Effector memory CD8-positive, alpha-beta T cell (primary cell): ENCODE measurements around the gene SLC12A4.

Experiments used
- ATAC-seq: fragments of 150-1000 bp; cut with Tn5 transposase; replicated peaks from 2 replicates; pipeline ENCODE4 v1.10.0; 2021; ENCODE audit warnings: mild to moderate bottlenecking, moderate library complexity
- DNase-seq, 3 experiments: peaks; one replicate each; pipeline ENCODE4 v3.0.0; 2021
- H3K27ac Mint-ChIP-seq, 2 donors: one replicate each; pipeline ENCODE4 v1.8.0; 2022; ENCODE audit warnings: mild to moderate bottlenecking in 2 of 2, mixed read lengths in 2 of 2, moderate library complexity in 2 of 2
- H3K27me3 Mint-ChIP-seq, 2 donors: one replicate each; pipeline ENCODE4 v1.8.0; 2022; ENCODE audit warnings: mixed read lengths in 2 of 2
- H3K36me3 Mint-ChIP-seq: one replicate; pipeline ENCODE4 v1.8.0; 2022; ENCODE audit warnings: mild to moderate bottlenecking, moderate library complexity, mixed read lengths; ENCODE audit not compliant: insufficient read depth
- H3K4me1 Mint-ChIP-seq, 2 donors: one replicate each; pipeline ENCODE4 v1.8.0; 2022; ENCODE audit warnings: low read depth in 2 of 2, mixed read lengths in 2 of 2
- H3K4me3 Mint-ChIP-seq, 2 donors: one replicate each; pipeline ENCODE4 v1.8.0; 2022; ENCODE audit warnings: mild to moderate bottlenecking in 2 of 2, mixed read lengths in 2 of 2, moderate library complexity in 2 of 2
- H3K9me3 Mint-ChIP-seq, 2 donors: one replicate each; pipeline ENCODE4 v1.8.0; 2022; ENCODE audit warnings: mixed read lengths in 2 of 2

SLC12A4 gene

GRCh38 chr16:67930191-67930590 lies 38.2 kb downstream of the SLC12A4 start:
- H3K36me3 Mint-ChIP-seq, result peaks cover 55% of the 10 kb centered on the region

DNA sequence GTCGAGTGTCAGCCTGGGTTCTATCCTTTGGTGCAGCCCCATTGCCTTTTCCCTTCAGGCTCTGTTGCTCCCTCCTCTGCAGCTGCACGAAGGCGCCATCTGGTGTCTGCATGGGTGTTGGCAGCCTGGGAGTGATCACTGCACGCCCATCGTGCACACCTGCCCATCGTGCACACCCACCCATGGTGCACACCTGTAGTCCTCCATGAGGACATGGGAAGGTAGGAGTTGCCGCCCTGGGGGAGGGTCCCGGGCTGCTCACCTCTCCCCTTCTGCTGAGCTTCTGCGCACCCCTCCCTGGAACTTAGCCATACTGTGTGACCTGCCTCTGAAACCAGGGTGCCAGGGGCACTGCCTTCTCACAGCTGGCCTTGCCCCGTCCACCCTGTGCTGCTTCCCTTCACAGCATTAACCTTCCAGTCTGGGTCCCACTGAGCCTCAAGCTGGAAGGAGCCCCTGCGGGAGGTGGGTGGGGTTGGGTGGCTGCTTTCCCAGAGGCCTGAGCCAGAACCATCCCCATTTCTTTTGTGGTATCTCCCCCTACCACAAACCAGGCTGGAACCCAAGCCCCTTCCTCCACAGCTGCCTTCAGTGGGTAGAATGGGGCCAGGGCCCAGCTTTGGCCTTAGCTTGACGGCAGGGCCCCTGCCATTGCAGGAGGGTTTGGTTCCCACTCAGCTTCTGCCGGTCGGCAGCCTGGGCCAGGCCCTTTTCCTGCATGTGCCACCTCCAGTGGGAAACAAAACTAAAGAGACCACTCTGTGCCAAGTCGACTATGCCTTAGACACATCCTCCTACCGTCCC lies 39.7 kb downstream of the SLC12A4 start:
- DNase-seq (peak; percentile 64 to 75 (median 68)), ATAC-seq (peak; percentile 89)
- Mint-ChIP-seq H3K36me3 (peaks cover 43% of the 10 kb centered on the region), H3K27ac (peak overlapping the region; percentile 8 to 79), H3K9me3 (no peaks in the 10 kb centered on the region), H3K27me3 (no peaks in the 10 kb centered on the region), H3K4me1 (peaks cover 5 to 10% of the 10 kb centered on the region in 2 donors), H3K4me3 (no peak overlapping the region)

More at GRCh38 chr16:67930191-67930590, 38.2 kb downstream of the SLC12A4 start:
- peaks cover 9 to 16% of the 10 kb centered on the region in 2 donors for H3K4me1 Mint-ChIP-seq
- no peak overlapping the region for H3K27ac Mint-ChIP-seq
- H3K27me3 Mint-ChIP-seq, result no peaks in the 10 kb centered on the region
- H3K9me3 Mint-ChIP-seq, result no peaks in the 10 kb centered on the region
- DNase-seq (no peak), ATAC-seq (no peak)
- H3K4me3 Mint-ChIP-seq, result no peak overlapping the region

DNA sequence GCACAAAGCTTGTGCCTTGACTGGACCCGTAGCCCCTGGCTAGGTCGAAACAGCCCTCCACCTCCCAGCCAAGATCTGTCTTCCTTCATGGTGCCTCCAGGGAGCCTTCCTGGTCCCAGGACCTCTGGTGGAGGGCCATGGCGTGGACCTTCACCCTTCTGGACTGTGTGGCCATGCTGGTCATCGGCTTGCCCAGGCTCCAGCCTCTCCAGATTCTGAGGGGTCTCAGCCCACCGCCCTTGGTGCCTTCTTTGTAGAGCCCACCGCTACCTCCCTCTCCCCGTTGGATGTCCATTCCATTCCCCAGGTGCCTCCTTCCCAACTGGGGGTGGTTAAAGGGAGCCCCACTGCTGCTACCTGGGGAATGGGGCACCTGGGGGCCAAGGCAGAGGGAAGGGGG lies 40.3 kb downstream of the SLC12A4 start:
- Mint-ChIP-seq H3K36me3 (peaks cover 37% of the 10 kb centered on the region), H3K9me3 (no peaks in the 10 kb centered on the region), H3K27me3 (no peaks in the 10 kb centered on the region), H3K4me1 (peaks cover 5 to 10% of the 10 kb centered on the region in 2 donors), H3K27ac (peak overlapping the region; percentile 38 to 79), H3K4me3 (no peak overlapping the region)
- no peak for DNase-seq
- no peak for ATAC-seq

- DNase-seq (no peak), ATAC-seq (no peak)
- Mint-ChIP-seq H3K27ac (peak overlapping the region in 1 of 2 donors; percentile 46), H3K9me3 (no peaks in the 10 kb centered on the region), H3K36me3 (peaks cover 29% of the 10 kb centered on the region), H3K4me3 (no peak overlapping the region), H3K4me1 (peaks cover 6 to 13% of the 10 kb centered on the region in 2 donors), H3K27me3 (no peaks in the 10 kb centered on the region)
These were observed 41.1 kb downstream of the SLC12A4 start for GRCh38 chr16:67927131-67927941.

- Mint-ChIP-seq H3K36me3 (peaks cover 28% of the 10 kb centered on the region), H3K27ac (peak overlapping the region; percentile 65 to 77), H3K4me3 (no peak overlapping the region), H3K9me3 (no peaks in the 10 kb centered on the region), H3K4me1 (peaks cover 11 to 13% of the 10 kb centered on the region in 2 donors), H3K27me3 (no peaks in the 10 kb centered on the region)
- ATAC-seq (no peak), DNase-seq (no peak)
These were observed 42.2 kb downstream of the SLC12A4 start for GRCh38 chr16:67926181-67926750.

DNA sequence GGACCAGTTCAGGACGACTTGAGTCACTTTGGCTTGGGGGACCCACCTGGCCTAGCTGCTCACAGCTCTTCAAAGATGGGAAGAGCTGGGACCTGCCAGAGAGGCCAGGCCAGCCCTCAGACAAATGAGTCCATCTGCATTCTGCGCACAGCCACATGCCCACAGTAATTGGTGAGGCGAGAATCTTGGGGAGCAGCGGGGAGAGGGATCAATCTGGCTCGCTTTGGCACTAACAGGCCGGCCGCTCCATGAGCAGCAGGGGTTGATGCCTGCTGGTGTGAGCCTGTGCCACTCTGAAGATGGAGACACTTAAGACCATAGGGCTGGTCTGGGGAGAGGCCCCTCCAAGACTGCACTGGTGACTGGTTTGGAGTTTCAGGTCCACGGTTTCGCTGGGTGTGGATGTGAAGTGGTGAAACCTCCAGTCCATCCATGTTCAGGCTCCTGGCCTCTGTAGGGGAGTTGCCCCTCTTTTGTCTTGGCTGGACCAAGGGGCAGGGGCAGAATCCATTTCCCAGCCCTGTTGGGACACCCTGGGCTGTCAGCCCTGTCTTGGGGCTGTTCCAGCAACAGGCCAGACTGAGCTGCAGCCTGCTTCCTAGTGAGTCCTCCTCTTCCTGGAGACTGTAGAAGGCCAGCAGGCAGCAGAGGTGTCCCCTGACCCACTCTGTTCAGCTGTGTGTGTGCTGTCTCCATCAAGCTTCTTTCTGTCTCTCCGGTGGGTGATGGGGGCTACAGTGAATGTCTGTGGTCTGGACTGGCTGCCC lies 44.1 kb downstream of the SLC12A4 start:
- Mint-ChIP-seq H3K36me3 (peaks cover 21% of the 10 kb centered on the region), H3K27ac (peak overlapping the region in 1 of 2 donors; percentile 29), H3K4me3 (no peak overlapping the region), H3K27me3 (no peaks in the 10 kb centered on the region), H3K9me3 (no peaks in the 10 kb centered on the region), H3K4me1 (peaks cover 11 to 16% of the 10 kb centered on the region in 2 donors)
- ATAC-seq (no peak), DNase-seq (no peak)

GRCh38 chr16:67923414-67924116 lies 44.9 kb downstream of the SLC12A4 start:
- no peak for DNase-seq
- Mint-ChIP-seq H3K36me3 (peaks cover 21% of the 10 kb centered on the region), H3K27ac (peak overlapping the region in 1 of 2 donors; percentile 29), H3K9me3 (no peaks in the 10 kb centered on the region), H3K4me3 (no peak overlapping the region), H3K27me3 (no peaks in the 10 kb centered on the region), H3K4me1 (peaks cover 11 to 16% of the 10 kb centered on the region in 2 donors)
- no peak for ATAC-seq

- DNase-seq, result no peak
- Mint-ChIP-seq H3K4me3 (no peak overlapping the region), H3K9me3 (no peaks in the 10 kb centered on the region), H3K27ac (no peak overlapping the region), H3K27me3 (no peaks in the 10 kb centered on the region), H3K4me1 (peaks cover 12 to 13% of the 10 kb centered on the region in 2 donors), H3K36me3 (peaks cover 13% of the 10 kb centered on the region)
- ATAC-seq, result no peak
These were observed 45.7 kb downstream of the SLC12A4 start for GRCh38 chr16:67922740-67923139.

DNA sequence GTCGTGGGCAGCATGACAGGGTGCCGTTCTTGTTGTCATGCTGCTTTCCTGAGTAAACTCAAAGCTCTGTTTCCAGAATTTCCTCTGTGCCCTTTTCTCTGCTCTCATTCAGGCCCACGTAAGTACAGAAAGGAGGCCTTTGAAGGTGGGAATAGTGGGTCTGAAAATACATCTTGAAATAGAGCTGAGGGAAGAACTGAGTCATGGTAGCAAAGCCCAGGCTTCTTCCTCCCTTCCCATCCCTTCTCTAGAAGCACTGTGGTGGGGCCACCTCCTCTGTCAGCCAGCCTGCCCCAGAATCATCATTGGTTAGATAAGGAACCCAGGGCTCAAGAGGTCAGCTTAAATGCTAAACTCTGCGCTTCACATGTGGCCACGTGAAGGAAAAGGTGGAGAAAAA lies 46.2 kb downstream of the SLC12A4 start:
- Mint-ChIP-seq H3K4me3 (no peak overlapping the region), H3K4me1 (peaks cover 17 to 18% of the 10 kb centered on the region in 2 donors), H3K27me3 (no peaks in the 10 kb centered on the region), H3K36me3 (peaks cover 12% of the 10 kb centered on the region), H3K9me3 (no peaks in the 10 kb centered on the region), H3K27ac (peak overlapping the region in 1 of 2 donors; percentile 72)
- ATAC-seq (no peak), DNase-seq (no peak)

DNA sequence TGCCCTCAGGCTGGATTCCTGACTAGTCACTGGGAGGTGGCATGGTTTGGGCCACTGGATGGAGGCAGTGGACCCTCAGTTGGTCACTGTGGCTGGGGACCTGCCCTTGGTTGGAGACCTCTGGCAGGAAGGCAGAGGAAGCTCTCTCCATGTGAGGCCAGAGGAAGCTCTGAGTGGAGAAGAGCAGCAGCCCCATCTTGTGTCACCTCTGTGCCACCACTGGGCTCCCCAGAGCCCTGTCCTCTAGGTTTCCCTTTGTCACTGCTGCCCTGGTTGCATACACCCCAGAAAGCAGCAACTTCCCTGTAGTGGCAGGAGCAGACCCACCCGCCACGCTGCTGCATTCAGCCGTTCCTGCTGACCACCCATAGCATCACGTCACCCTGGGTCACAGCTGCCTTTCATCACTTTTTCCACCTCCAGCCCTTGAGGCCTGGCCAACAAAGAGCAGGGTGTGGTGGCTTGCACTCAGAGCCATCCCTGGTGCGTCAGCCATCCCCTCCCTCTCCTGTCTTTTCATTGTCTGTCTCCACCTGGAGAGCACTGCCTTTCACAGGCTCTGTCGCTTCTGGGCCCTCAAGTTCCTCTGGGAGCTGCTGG lies 48.7 kb downstream of the SLC12A4 start:
- peak overlapping the region; percentile 26 to 54 for H3K27ac Mint-ChIP-seq

GRCh38 chr16:67917852-67918236 lies 50.6 kb downstream of the SLC12A4 start:
- peaks cover 28 to 32% of the 10 kb centered on the region in 2 donors for H3K4me1 Mint-ChIP-seq
- H3K36me3 Mint-ChIP-seq, result no peaks in the 10 kb centered on the region
- ATAC-seq (no peak), DNase-seq (no peak)
- H3K9me3 Mint-ChIP-seq, result no peaks in the 10 kb centered on the region
- no peaks in the 10 kb centered on the region for H3K27me3 Mint-ChIP-seq
- H3K4me3 Mint-ChIP-seq, result peak overlapping the region in 1 of 2 donors; percentile 21
- H3K27ac Mint-ChIP-seq, result peak overlapping the region; percentile 30 to 88

More for the DNA sequence above, 48.7 kb downstream of the SLC12A4 start:
- ATAC-seq (no peak), DNase-seq (no peak)
- no peaks in the 10 kb centered on the region for H3K9me3 Mint-ChIP-seq
- H3K36me3 Mint-ChIP-seq, result no peaks in the 10 kb centered on the region
- no peaks in the 10 kb centered on the region for H3K27me3 Mint-ChIP-seq
- H3K4me1 Mint-ChIP-seq, result peaks cover 29 to 31% of the 10 kb centered on the region in 2 donors
- no peak overlapping the region for H3K4me3 Mint-ChIP-seq

DNA sequence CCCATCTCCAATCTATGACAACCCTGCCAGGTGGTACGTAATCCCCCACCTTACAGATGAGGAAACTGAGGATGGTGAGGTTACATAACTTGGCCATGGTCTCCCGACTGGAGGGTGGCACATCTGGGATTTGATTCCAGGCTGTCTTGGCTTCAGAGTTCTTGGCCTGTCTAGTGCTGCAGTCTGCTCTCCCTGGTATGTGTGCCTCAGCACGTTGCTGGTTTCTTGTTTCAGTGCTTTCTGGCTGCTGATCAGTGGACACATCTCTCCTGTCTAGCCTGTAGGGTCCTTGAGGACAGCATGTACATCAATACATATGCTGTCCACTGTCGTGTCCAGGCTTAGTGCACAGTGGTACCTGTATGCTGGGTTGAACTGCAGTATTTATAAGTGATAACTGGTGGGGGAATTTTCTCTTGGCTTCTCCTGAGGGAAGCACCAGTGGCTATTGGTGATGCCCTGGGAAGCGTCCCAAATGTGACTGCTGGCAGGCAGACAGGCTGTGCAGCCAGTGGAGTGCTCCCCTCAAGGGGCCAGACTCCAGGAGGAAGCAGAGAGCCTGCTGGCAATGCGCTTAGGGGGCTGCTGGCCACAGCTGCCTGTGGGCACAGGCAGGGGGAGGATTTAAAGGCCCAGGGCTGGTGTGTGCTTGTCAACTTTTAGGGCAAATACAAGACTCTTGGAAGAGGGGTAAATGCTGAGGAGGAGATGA lies 51.1 kb downstream of the SLC12A4 start:
- no peaks in the 10 kb centered on the region for H3K27me3 Mint-ChIP-seq

More for the DNA sequence above, 51.1 kb downstream of the SLC12A4 start:
- no peak for DNase-seq
- Mint-ChIP-seq H3K27ac (peak overlapping the region; percentile 30 to 88), H3K36me3 (no peaks in the 10 kb centered on the region), H3K4me3 (peak overlapping the region in 1 of 2 donors; percentile 21), H3K4me1 (peaks cover 27 to 31% of the 10 kb centered on the region in 2 donors), H3K9me3 (no peaks in the 10 kb centered on the region)
- ATAC-seq, result no peak
